Breast epithelium (tissue), 3 donors: ENCODE data around the gene FLT4.

ENCODE experiments used
- POLR2A ChIP-seq: fragments of 450-650 bp; IDR thresholded peaks from one replicate; pipeline ENCODE4 v1.6.1; 2016; ENCODE audit warnings: antibody characterized with exemption, mild to moderate bottlenecking, moderate library complexity
- POLR2AphosphoS5 ChIP-seq, 3 donors: sonication (generic); formaldehyde crosslinking; IDR thresholded peaks; one replicate each; pipeline ENCODE4 v1.6.1; 2017; ENCODE audit warnings: antibody characterized with exemption in 3 of 3
- TF ChIP-seq, protein P1 (sequence below), 3 donors: fragments of 450-650 bp; IDR thresholded peaks; one replicate each; pipeline ENCODE4 v1.5.1; 2016 to 2017; ENCODE audit warnings: antibody characterized with exemption in 3 of 3, mild to moderate bottlenecking in 3 of 3, moderate library complexity in 3 of 3

DNA sequence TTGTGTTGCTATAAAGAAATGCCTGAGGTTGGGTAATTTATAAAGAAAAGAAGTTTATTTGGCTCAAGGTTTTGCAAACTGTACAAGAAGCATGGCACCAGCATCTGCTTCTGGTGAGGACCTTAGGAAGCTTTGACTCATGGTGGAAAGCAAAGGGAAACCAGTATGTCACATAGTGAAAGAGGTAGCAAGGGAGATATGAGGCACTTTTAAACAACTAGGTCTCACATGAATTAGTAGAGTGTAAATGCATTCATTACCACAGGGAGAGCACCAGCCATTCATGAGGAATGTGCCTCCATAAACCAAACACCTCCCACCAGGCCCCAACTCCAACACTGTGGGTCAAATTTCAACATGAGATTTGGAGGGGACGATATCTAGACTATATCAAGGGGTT lies 49.6 kb upstream of the FLT4 start:
- TF ChIP-seq, protein P1, sequence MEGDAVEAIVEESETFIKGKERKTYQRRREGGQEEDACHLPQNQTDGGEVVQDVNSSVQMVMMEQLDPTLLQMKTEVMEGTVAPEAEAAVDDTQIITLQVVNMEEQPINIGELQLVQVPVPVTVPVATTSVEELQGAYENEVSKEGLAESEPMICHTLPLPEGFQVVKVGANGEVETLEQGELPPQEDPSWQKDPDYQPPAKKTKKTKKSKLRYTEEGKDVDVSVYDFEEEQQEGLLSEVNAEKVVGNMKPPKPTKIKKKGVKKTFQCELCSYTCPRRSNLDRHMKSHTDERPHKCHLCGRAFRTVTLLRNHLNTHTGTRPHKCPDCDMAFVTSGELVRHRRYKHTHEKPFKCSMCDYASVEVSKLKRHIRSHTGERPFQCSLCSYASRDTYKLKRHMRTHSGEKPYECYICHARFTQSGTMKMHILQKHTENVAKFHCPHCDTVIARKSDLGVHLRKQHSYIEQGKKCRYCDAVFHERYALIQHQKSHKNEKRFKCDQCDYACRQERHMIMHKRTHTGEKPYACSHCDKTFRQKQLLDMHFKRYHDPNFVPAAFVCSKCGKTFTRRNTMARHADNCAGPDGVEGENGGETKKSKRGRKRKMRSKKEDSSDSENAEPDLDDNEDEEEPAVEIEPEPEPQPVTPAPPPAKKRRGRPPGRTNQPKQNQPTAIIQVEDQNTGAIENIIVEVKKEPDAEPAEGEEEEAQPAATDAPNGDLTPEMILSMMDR (IDR thresholded peaks at IDR 0.05) = no peak
- TF ChIP-seq POLR2A = no peak
- no peak for TF ChIP-seq POLR2AphosphoS5 (IDR thresholded peaks at IDR 0.05)
